Hindlimb muscle (tissue), 1 donor: ENCODE data around the gene NCOA6. TPM values are rescaled to one million over a fixed set of nuclear protein-coding genes. Genes with fewer than 3 reads are reported as not detected.
"Not testable (repeated sequence)": the region's sequence is repeated elsewhere in the genome, so short reads cannot be mapped to it uniquely, and the experiment has no call there.

Source experiments
- DNase-seq: peaks from one replicate; pipeline ENCODE4 v3.0.0-alpha.2; 2013
- polyA plus RNA-seq: library from polyadenylated mRNA; unstranded; fragments of 120-200 nt; gene quantifications from one replicate; pipeline ENCODE4 v1.2.1, GENCODE V29; 2013; ENCODE audit not compliant: insufficient read length

NCOA6 gene
- polyA plus RNA-seq, 1 donor: 24.9 TPM

DNA sequence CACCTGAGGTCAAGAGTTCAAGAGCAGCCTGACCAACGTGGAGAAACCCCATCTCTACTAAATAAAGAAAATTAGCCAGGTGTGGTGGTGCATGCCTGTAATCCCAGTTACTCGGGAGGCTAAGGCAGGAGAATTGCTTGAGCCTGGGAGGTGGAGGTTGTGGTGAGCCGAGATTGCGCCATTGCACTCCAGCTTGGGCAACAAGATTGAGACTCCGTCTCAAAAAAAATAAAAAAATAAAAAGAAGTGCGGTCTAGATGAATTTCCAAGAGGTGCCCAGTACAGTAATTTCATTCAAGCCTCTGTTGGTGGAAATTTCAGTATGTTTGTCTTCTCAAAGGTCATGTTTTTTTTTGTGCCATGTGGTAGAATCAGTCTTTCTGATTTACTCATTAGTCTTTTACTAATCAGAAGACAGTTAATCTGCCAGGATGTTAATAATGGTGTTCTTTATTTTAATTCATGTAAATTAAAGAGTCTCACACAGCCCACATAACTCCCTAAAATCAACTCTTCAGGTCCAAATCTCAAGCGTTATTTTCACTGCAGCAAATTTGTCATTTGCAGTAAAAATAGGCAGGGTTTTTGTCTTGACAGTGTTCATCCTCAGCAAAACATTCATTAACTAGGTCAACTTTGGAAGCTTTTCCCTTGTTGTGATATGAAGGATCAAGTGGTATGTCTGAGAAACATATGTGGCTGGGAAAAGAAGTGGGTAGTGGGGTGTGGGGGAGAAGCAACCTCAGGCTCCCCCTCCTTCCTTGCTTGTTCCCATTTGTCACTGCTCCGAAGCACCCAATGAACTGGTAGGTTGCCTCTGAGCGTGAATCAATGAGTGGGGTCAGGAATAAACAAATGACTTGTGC is 108.0 kb downstream of the NCOA6 start:
- DNase-seq: no peak

DNA sequence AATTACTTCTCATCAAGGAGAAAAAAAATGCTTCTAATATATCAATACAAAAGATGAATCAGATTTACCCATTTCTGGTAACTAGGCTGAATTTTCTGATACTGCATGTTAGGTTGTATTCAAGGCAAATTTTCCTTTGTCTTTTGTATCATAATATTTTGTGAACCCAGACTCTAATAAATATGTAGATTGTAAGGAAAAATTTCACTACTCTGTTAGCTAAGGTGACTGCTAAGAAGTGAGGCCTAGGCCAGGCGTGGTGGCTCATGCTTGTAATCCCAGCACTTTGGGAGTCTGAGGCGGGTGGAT is 108.6 kb downstream of the NCOA6 start:
- no peak for DNase-seq

DNA sequence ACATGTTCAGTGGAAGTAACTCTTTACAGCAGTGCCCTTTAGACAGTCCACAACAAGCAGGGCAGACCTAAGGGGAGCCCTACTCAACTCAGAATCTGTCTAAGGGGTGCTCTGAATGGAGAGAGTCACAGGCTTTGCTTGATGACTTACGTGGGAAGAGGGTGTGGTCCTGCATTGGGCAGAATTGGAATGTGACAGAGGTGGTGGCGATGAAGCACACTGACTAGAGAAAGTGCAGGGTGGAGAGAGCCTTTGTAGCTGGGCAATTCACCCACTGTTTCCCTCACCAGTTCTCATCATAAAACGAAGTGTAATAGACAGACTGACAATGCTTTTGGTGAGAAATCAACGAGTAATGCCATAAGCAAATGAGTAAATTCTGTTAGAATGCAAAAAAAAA is 110.1 kb downstream of the NCOA6 start:
- DNase-seq: no peak

DNA sequence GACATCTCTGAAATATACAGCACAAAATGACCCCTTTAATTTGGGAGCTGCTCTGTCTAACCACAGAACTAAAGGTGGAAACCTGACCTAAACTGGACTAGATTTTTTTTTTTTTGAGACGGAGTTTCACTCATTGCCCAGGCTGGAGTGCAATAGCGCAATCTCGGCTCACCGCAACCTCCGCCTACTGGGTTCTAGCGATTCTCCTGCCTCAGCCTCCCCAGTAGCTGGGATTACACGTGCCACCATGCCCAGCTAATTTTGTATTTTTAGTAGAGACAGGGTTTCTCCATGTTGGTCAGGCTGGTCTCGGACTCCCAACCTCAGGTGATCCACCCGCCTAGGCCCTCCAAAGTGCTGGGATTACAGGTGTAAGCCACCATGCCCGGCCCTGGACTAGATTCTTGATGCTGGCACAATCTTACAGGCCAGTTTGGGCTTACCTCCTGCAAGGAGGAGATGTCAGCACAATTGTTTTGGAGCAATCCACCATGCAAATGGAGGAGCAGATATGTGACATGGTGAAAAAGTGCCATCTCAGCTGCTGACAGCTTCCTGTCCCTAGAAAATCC is 111.4 kb downstream of the NCOA6 start:
- not testable (repeated sequence) for DNase-seq

DNA sequence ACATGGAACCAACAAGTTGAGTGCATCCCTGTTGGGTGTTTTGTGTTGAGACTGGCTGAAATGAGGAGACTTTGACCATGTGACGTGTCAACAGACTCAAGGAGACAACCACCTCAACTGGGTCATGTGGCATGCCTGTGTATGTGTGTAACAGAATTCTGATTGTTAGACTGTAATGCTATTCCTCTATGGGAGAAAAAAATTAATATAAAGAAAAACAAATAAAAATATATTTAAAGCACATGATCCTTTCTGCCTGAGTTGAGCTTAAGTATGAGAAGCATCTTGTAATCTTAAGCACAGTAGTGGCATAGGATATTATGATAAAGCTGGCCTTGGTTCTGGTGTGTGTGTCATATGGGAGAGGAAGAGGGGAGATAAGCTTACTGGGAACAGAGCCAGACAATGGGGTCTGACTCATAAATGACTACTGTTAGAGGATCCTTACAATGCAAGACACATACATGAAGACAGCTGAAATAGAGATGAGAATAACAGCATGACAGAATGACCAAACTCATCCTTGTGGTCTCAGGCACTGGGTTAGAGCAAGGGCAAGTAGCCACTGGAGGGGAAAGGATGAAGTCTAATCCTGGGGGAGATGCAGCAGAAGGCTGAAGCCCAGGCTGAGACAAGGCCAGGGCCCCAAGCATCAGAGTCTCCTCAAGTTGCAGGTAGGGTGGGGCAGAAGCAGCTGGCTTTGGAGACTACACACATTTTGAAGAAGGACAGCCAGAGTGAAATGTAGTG is 112.1 kb downstream of the NCOA6 start:
- no peak for DNase-seq

DNA sequence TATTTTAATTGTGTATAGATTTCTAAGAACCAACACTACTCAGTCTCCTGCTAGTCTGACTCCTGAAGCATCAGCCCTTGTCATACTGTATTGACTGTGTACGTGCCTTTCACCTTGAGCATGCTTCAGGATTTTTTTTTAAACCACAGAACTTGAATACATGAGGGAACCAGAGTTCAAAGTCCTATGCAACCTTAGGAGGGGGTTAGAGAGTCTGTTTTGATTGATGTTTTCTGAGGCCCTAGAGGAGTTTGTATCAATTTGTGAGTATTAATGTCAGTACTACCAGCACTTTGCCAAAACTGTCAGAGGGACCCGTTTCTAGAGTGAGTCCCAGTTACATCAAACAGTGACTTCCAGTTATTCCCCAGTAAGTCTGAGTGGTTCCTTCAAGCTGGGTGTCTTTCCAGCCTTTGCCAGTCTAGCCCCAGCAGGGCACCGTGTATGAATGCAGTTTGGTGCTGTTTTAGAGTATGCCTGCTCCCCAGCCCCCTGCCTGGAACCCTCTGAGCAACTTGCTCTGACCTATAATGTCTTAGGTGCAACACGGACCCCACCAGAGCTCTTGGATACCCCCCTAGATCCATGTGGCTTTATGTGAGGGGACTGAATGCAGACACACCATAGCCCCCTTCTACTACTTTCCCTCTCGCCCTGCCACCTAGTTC is 112.8 kb downstream of the NCOA6 start:
- DNase-seq: no peak

DNA sequence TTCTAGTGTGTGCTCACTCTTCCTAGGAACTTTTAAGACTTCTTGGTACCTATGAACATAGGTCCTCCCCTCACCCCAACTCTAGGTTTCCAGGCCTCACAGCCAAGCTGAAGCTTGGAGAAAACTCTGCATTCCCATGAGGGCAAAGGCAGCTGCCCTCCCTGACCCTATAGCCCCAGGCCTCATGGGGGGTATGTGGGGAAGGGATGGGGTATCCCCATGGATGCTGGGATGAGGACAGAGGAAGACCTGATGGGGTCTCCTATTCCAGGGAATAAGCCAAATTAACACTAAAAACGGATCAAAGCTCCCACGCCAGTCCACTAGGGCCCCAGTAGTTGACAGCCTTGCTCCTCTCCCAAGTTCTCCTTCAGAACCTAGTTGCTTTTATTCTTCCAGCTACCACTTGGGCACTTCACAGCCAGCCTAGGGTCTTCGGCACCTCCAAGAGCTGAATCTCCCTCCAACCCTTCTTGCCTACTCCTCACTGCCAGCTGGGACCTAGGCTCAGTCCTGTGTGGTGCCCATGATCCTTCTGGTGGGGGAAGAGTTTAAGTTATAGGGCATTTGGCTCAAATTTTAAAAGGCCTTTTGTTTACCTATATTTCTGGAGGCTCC is 113.5 kb downstream of the NCOA6 start:
- DNase-seq: no peak

DNA sequence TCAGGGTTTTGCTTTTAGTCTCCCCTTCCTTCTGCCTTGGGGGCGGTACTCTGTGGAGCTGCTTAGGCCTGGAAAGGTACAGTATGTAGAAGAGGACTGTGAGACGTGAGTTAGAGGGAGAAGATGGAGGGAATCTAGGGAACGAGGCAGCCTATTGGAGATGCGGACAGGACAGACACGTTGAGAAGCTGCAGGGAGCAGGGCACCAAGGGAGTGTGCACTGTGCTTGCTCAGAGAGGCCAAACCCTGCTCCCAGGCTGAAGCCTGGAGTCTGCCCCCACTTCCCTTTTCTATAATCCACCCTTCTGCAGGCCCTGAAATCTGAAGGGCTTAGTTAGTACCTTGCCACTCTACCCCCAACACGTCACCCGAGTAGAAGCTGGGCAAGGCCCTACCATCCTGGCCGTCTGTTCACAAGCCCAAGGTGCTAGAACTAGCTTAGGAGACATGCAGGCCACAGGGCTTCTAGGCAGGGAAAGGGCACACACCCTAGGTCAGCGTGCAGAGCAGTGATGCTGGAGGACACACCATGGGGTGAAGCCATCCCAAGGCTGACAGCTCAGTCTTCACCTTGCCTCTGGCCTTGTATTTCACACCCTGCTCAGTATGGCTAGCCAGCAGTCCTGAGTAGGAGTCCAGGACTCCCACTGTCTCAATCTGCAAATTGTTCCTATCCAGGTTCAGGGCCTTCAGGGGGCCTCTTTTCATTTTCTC is 114.4 kb downstream of the NCOA6 start:
- DNase-seq: no peak

DNA sequence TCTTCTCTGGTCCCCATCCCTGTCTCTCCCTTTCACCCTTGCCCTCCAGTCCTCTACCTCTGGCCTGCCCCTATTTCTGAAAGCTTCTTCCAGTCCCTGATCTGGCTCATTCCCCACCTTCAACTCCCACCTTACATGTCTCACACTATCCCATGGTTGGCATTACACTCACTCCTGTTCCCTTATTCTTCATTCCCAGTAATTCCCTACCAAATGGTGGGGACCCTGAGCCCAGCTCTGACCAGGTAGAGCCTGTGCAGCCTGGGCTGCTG is 114.9 kb downstream of the NCOA6 start:
- DNase-seq: no peak

DNA sequence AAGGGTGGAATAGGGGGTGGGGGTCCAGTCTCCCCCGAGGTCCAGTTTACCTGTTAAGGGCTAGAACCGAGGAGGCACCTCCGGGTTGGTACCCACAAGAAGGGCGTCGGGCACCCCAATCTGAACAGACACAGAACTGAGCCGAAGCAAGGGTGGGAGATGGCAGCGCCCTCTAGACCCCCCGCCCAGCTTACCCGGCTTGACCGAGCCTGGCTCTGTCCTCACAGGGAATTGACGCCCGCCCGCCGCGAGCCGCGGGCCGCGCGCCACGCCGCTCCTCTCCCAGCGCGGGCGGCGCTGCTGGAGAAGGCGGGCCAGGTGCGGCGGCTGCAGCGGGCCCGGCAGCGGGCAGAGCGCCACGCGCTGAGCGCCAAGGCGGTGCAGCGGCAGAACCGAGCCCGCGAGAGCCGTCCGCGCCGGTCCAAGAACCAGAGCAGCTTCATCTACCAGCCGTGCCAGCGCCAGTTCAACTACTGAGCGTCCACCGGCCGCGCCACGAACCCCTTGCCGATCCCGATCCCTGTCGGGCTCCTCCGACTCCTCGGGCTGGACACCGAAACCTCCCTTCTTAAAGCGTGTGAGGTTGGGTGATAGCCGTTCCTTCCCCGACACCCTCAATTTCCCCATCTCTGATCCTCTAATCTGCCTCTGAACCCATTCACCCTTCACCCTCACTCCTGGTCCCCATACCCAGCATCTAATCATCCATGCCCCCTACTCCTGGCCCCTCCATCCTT is 115.5 kb downstream of the NCOA6 start:
- DNase-seq: peak; percentile 68

DNA sequence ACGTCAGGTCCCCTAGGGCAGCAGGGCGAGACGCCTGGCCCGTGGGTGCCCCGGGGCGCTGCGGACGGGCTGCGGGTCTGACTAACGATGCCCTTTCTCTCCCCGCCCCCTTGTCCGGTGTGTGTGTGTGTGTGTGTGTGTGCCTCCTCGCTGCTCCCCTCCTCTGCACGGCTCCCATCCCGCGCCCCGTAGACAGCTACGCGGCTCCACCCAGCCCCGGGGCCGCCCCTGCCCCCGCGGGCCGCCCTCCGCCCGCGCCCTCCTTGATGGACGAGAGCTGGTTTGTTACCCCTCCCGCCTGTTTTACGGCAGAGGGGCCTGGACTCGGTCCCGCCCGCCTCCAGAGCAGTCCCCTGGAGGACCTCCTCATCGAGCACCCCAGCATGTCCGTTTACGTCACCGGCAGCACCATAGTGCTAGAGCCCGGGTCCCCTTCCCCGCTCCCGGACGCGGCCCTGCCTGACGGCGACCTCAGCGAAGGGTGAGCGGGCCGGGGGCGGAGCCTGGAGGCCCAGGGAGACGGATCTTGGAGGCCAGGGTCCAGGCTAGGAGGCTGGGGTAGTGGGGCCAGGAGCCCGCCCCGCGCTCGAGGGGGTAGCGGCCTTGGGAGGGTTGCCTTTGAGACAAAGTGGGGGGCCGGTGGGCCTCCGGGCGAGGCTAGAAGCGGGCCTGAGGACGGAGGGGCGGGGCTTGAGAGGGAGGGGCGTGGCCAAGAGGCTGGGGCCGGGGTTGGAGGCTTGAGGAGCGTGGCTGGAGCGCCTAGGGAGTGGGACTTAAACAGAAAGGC is 116.2 kb downstream of the NCOA6 start:
- peak; percentile 85 for DNase-seq

DNA sequence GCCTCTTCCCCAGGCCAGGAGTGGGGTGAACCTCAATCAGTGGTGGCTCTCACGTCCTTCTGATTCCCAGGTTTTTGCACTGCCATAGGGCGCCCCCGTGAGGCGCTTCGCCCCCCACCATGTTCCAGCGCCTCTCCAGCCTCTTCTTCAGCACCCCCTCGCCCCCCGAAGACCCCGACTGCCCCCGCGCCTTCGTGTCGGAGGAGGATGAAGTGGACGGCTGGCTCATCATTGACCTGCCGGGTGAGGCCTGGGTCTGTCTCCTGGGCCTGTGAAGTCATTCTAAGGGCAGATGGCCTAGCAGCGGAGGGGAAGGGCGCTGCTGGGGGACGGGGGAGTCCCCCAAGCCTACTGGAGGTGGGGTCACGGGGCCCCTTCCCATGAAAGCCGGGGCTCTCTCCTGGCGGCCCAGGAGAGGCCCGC is 116.8 kb downstream of the NCOA6 start:
- peak; percentile 36 for DNase-seq

DNA sequence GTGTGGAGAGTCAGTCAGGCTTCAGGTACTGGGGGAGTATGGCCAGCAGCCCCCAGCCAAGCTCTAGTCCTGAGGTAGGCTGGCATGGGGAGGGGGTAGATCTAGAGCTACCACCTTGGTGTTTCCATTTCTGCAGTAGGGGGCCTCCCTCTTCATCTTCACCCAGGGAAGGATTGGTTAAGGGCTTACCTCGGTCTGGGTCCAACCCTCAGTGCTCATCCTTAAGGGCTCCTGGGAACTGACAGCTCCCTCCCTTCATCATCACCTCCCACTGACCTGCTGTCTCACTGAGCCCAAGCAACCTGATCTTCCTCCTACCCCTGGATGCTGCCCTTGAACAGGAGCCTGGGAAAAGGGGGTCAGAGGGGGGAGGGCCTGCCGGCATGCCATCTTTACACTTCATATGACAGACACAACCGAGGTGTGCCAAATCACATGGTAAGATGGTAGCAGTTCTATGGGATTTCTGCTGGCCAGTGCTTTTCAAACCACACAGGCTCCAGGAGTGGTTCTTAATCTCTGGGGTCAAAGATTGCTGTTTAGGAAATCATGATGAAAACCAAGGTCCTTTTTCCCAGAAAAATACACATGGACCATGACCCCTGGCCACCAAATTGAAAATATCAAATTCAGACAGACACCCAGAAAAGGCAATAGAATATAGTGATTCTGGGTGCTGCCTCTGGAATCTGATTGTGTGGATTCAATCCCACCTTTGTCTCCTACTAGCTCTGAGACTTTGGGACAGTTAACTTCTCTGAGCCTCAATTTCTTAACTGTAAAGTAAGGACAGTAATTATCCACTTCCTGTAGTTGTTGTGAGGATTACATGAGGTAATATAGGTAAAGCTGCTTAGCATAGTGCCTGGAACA is 118.3 kb downstream of the NCOA6 start:
- no peak for DNase-seq

DNA sequence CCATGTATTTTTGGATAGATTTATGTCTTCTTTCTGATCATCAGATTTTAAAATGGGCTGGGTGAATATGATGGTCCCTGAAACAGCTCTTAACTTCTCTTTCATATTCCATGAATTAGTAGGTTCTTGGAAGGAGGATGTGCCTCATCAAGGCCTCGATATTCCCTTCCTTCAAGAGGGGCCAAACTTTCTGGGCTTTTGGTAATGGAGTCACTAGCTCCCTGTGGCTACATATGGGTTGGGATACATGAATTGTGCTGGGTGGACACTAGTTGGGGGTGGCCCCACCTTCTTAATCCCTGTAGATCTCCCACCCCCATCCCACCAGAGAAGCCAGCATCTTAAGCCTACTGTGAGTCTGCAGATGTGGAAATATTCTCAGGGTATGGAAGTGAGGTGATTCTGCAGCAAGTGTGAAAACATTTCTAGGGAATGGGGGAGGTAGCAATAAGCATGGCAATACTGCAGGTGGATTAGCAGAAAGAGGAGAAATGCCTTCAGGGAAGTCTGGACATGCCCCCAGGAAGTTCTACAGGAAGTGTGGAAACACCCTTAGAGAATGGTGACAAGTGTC is 119.1 kb downstream of the NCOA6 start:
- no peak for DNase-seq

DNA sequence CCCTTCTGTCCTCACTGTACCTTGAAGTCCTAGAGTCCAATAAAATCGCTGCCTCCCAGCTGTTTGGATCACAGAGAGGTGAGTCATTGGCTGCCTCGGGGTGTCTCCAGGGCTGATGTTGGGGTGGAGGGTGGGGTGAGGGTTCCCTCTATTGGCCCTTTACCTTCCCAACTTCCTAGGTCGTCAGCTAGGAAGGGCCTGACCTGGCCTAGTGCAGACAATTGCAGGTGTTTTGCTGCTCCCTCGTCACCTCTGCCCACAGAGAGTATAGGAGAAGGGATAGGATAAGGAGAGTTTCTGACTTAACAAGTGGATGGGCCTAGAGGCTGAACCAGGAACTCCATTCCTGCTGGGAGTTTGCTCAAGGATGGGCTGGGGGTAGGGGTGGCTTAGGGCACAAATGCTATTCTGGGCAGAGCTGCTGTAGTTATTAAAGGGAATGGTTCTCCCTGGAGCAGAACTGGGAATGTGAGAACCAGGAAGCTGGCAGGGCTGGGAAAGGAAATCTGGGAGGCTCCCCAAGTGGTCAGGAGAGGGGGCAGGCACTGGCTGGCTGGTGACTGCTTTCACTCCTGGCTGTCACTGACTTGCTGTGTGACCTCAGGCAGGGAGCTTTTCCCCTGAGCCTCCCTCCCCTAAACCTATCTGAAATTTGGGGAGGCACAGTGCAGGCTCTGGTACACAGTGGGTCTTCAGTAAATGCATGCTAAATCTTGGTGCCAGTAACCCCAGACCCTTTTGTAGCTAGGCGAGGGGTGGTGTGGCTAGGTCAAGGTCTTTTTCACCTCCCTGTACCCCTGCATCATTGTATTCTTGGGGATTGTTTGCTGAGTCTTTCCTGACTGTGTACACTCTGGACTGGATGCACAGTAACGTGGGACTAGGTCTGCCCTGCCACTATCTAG is 119.8 kb downstream of the NCOA6 start:
- DNase-seq: no peak

DNA sequence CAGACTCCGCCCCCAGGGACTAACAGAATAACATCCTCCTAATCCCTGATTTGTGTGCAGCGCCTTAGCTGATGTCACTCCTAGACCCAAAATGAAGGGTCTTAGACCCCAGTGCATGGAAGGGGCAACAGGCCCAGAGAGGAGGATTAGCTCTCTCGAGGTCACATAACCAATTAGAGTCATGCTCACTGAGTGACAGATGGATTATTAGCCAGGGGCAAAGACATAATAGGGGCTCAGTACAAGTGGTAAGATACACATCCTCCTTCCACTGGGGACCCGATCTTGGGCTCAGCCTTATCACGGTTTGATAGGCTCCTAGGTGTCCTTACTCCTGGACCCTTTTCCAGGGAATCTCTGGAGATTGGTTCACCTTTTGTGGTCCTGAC is 120.4 kb downstream of the NCOA6 start:
- DNase-seq: no peak

DNA sequence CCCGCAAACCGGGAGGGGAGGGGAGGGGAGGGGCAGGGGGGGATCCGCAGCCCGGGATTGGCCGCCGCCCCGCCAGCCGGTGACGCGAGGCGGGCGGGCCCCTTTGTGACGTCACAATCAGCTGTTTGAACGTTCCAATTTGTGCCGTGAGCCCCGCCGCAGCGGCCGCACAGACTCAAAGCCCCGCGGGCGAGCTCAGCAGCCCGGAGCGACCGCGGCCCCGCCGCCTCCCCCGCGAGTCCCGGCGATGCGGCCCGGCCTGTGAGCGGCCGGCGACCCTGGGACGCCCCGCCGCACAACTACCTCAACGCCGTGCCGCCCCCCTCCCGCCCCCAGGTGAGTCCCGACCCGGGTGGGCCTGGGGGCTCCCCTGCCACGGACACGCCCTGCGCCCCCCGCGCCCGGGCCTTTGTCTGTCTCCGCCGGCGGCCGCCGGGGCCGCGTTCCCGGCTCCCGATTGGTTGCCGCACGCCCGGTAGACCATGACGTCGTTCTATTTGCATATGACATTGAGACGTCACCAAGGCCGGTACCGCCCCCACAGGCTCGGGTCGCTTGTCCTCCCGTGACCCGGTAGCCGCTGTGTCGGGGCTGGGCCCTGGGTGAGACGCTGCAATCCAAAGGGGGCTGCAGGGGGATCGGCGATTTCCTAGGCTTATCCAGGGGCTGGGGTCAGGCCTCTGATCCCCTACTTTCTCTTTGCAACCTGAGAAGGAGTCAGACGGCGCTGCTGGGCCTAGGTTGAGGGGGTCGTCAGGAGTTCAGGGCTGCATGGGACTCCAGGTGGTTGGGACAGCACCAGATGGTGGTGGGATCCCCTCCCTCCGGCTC is 121.1 kb downstream of the NCOA6 start, which contains the start of gene TP53INP2:
TSS of gene TP53INP2 (plus strand) at position 168 of the 831 bp plus-strand sequence. CDS start 4,396 bp downstream, outside the sequence.
- peak; percentile 86 for DNase-seq
